CD4-positive, alpha-beta T cell treated with Interleukin-10 for 1 hour (primary cell): ENCODE results near the gene IL31RA.
A peak's percentile ranks its signal among the peaks of the same experiment; 100 is the strongest.
"Not testable (repeated sequence)": the region's sequence is repeated elsewhere in the genome, so short reads cannot be mapped to it uniquely, and the experiment has no call there.

Experiments used
- DNase-seq: peaks from one replicate; pipeline ENCODE4 v3.0.0-alpha.2; 2020

IL31RA gene

GRCh38 chr5:55927861-55928655, 76.9 kb downstream of the IL31RA start:
- no peak for DNase-seq

DNA sequence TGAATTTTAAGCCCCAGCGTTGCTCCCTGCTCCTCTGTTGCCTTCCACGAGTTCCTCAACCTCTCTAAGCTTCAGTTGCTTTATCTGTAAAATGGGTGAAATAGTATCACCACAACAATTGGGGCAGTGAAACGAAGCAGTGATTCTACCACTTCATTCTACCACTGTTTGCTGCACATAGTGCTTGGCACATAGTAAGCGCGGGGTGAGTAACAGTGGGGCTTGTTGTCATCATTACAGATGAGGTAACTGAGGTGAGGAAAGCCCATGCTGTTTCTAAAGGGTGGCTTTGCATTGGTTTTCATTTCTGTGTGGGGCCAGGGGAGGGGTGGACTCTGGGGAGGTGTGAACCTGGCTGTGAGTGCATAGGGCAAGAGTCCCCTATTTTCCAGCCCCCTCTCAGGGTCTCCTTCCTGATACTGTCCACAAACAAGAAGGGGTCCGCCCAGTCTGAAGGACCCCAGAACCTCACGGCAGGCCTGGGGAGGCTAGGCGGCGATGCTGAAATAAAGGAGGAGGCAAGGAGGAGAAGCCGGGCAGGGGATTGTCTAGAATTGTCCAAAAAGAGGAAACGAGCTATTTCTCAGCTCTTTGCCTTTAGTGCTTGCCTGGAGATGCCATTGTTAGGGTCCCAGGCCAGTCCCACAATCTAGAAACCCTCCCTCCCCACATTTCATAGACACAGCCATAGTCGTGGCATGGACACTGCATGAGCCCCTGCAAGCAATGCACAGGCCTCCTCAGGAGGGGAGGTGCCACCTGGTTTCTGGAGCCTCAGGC, 78.1 kb downstream of the IL31RA start:
- DNase-seq = no peak

DNA sequence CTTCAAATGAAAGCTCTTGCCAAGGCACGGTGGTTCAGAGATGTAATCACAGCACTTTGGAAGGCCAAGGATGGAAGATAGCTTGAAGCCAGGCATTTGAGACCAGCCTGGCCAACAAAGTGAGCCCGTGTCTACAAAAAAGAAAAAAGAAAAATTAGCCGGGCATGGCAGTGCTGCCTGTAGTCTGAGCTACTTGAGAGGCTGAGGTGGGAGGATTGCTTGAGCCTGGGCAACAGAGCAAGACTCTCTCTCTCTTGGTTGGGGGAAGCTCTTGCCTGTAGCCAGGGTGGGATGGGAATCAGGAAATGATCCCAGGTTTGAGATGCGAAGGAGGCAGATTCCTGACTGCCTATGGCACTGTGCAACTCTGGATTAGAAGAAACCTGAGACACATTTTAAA, 81.5 kb downstream of the IL31RA start:
- no peak for DNase-seq

GRCh38 chr5:55933377-55934114, 82.4 kb downstream of the IL31RA start:
- no peak for DNase-seq

DNA sequence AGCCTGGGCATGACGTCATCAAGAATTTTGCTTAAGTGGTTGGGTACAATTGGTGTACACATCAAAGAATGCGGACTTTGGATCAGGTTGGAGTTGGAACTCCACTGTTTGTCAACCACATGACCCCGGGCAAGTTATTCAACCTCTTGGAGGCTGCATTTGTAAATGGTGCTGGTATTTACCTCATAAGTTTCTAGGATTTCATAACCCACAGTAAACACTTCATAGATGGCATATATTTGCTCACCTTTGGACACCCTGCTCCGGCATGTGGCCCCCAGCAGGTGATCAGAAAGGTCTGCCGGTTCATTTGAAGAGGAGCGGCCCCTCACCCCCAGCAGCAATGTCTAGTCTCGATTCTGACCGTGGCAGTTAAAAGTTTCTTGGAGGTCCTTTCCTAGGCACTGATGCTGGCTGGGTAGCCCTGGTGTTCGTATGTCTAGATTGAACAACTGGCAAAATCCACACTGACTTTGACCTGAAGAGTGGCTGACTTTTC, 83.0 kb downstream of the IL31RA start:
- no peak for DNase-seq

DNA sequence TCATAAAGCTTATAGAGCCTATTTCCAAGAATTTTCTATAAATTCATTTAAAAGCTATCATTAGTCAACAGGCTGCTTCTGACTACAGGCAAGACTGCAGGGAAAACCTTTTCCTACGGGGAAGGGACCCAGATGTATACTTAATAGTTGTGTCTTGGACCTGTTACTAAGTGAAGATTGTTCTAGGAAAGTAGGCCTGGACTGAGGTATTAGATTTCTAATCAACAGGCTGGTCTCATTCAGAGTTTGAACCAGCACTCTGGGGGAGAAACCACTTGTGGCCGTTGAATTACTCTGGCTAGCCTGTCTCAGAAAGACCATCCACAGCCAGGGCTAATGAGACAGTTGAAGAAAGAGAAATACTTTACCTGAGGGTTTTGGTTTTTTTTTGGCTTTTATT, 83.6 kb downstream of the IL31RA start:
- DNase-seq = no peak

DNA sequence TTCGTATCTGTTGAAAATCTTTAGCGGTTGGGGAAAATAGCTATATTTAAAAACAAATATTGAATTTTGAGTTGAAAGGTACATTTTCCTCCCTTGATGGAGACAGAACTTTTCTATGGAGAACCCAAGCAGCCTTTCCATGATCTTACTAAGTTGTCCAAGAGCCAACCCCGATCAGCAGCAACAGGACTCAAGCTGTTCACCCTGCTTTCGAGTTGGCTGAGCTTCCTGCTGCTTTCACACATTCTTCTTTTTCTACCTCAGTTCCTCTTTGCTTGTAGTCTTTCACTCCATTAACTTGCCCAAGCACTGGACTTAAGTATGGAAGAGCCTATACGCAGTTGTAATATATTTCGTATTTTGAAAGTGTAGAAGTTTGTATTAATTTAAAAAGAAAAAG, 84.2 kb downstream of the IL31RA start:
- no peak for DNase-seq

DNA sequence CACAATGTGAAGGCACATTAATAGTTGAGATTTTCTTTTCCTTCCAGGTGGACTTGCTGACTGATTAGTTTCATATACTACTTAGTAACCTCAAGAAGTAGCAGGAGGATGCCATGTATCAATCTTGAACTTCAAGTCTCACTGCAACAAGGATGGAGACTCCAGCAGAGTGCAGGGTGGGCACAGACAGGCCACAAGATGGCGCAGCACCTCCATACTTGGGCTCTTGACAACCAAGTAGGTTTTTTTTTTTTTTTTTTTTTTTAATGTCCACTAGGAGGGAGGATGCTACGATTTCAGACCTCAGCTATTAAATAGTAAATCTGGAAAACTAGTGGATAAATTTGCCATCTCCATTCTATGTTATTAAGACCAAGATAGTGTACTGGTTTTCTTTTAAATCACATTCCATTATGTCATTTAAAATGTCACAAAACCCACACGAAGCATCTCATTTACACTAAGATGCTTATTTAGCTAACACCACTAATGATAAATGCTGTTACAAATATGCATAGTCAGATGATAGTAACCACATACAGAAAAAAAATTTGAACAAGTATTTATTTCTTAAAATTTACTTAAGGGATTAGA, 85.0 kb downstream of the IL31RA start:
- DNase-seq = peak; percentile 79

GRCh38 chr5:55937598-55937997, 86.4 kb downstream of the IL31RA start:
- not testable (repeated sequence) for DNase-seq

DNA sequence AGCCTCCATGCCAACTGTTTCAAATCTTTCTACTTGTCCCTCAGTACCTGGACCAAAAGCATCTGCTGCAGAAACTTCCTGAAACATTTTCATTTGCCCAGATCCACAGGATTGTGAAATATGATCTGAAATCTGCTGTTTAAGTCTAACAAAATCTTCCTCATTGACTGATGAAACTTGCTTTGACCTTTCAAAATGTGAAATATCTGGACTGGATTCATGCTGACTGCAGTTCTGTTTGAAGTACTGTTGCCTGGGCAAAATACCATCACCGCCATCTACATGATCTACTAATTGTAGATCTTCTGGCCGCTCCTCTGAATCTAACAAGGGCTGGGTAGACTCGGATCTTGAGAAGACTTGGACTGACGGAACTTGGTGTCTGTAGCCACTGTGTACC, 90.0 kb downstream of the IL31RA start:
- DNase-seq = not testable (repeated sequence)

DNA sequence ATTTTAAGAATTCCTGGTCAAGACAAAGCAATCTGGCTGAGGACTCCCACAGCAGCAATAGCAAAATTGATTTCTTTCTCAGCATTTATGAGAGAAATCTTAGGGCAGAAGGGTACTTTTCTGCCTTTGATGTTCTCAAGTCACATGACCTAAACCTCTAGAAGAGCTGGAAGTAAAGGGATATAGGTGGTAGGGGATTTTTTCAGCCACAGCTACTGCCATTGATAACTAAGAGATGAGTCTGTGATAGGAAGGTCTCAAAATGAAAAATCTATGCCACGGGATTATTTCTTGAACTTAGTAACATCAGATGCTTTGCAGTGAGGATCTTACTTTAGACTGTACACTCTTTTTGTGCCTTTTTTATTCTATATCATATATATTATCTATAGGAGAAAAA, 108.1 kb downstream of the IL31RA start:
- DNase-seq = peak; percentile 28

DNA sequence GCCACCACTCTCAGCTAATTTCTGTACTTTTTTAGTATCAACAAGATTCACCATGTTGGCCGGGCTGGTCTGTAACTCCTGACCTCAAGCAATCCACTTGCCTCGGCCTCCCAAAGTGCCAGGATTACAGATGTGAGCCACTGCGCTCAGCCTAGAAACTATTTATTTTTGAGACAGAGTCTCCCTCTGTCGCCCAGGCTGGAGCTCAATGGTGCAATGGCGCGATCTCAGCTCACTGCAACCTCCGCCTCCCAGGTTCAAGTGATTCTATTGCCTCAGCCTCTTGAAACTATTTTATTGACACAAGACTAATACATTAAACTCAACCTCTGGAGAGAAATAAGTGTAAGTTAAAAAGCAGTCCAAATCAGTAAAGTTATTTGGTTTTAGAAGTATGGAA, 109.6 kb downstream of the IL31RA start:
- no peak for DNase-seq

- no peak for DNase-seq
Observed at GRCh38 chr5:55965525-55965924, 114.4 kb downstream of the IL31RA start.

- DNase-seq = no peak
Observed at GRCh38 chr5:55966284-55966683, 115.1 kb downstream of the IL31RA start.

- DNase-seq = no peak
Observed at GRCh38 chr5:55969956-55970355, 118.8 kb downstream of the IL31RA start.
